ENCODE results near the gene HIGD2B. TPM values are rescaled to one million over a fixed set of nuclear protein-coding genes. Genes with fewer than 3 reads are reported as not detected.
"Not testable (repeated sequence)": the region's sequence is repeated elsewhere in the genome, so short reads cannot be mapped to it uniquely, and the experiment has no call there.

The HIGD2B gene
- total and polyA plus RNA-seq, 5 donors from 2014 or later = 0.16 TPM; not detected in 4

GRCh38 chr15:72727154-72727553, 41.2 kb upstream of the HIGD2B start:
- peaks cover 15% of the 10 kb centered on the region for H3K36me3 ChIP-seq (ENCODE audit: control insufficient read depth, insufficient read depth, low read length)
- DNase-seq (no peak), ATAC-seq (ENCODE audit: low read depth in 2 of 2) (no peak)
- H3K27ac ChIP-seq (ENCODE audit: insufficient read depth, low read length, poor library complexity, severe bottlenecking) = no peak overlapping the region
- no peak overlapping the region for H3K4me3 ChIP-seq (ENCODE audit: low read depth, low read length)
- H3K27me3 Mint-ChIP-seq = no peaks in the 10 kb centered on the region
- H3K4me1 ChIP-seq (ENCODE audit: control insufficient read depth, insufficient read depth, low read length, poor library complexity, severe bottlenecking) = no peaks in the 10 kb centered on the region
- H3K4me3 Mint-ChIP-seq = no peak overlapping the region
- peaks cover 41% of the 10 kb centered on the region for H3K36me3 Mint-ChIP-seq
- H3K4me1 Mint-ChIP-seq = peaks cover 0 to 7% (median 2%) of the 10 kb centered on the region in 4 donors
- H3K9me3 ChIP-seq (ENCODE audit: control insufficient read depth in 2 of 2, low read length in 2 of 2) = no peaks in the 10 kb centered on the region
- no peaks in the 10 kb centered on the region for H3K27me3 ChIP-seq (ENCODE audit: control insufficient read depth, insufficient read depth, low read length)
- H3K27ac Mint-ChIP-seq = no peak overlapping the region
- H3K9me3 Mint-ChIP-seq = no peaks in the 10 kb centered on the region

DNA sequence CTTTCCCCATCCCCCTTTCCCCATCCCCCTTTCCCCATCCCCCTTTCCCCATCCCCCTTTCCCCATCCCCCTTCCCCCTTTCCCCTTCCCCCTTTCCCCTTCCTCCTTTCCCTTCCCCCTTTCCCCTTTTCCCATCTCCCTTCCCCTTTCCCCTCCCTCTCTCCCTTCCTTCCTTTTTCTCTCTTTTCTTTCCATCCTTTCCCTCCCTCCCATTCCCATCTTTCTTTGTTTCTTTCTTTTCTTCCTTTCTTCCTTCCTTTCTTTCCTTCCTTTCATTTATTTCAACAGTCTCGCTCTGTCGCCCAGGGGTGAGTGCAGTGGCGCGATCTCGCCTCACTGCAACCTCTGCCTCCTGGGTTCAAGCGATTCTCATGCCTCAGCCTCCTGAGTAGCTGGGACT, 39.9 kb upstream of the HIGD2B start:
- not testable (repeated sequence) for H3K36me3 ChIP-seq (ENCODE audit: control insufficient read depth, insufficient read depth, low read length); DNase-seq; H3K9me3 ChIP-seq (ENCODE audit: control insufficient read depth in 2 of 2, low read length in 2 of 2); ATAC-seq (ENCODE audit: low read depth in 2 of 2); H3K27ac Mint-ChIP-seq; H3K27me3 ChIP-seq (ENCODE audit: control insufficient read depth, insufficient read depth, low read length); H3K27me3 Mint-ChIP-seq; H3K4me1 ChIP-seq (ENCODE audit: control insufficient read depth, insufficient read depth, low read length, poor library complexity, severe bottlenecking); H3K4me3 Mint-ChIP-seq; H3K27ac ChIP-seq (ENCODE audit: insufficient read depth, low read length, poor library complexity, severe bottlenecking); H3K4me1 Mint-ChIP-seq; H3K9me3 Mint-ChIP-seq; H3K4me3 ChIP-seq (ENCODE audit: low read depth, low read length)
- peaks cover 31% of the 10 kb centered on the region for H3K36me3 Mint-ChIP-seq

- H3K27ac Mint-ChIP-seq = no peak overlapping the region
- no peak overlapping the region for H3K27ac ChIP-seq (ENCODE audit: insufficient read depth, low read length, poor library complexity, severe bottlenecking)
- no peak overlapping the region for H3K4me3 Mint-ChIP-seq
- H3K4me1 ChIP-seq (ENCODE audit: control insufficient read depth, insufficient read depth, low read length, poor library complexity, severe bottlenecking) = no peaks in the 10 kb centered on the region
- H3K9me3 Mint-ChIP-seq = no peaks in the 10 kb centered on the region
- no peak for ATAC-seq (ENCODE audit: low read depth in 2 of 2)
- no peaks in the 10 kb centered on the region for H3K9me3 ChIP-seq (ENCODE audit: control insufficient read depth in 2 of 2, low read length in 2 of 2)
- H3K4me1 Mint-ChIP-seq = peaks cover 0 to 3% (median under 1%) of the 10 kb centered on the region in 4 donors
- H3K4me3 ChIP-seq (ENCODE audit: low read depth, low read length) = no peak overlapping the region
- H3K27me3 Mint-ChIP-seq = no peaks in the 10 kb centered on the region
- no peaks in the 10 kb centered on the region for H3K27me3 ChIP-seq (ENCODE audit: control insufficient read depth, insufficient read depth, low read length)
- DNase-seq = no peak
- H3K36me3 Mint-ChIP-seq = peaks cover 28% of the 10 kb centered on the region
- no peaks in the 10 kb centered on the region for H3K36me3 ChIP-seq (ENCODE audit: control insufficient read depth, insufficient read depth, low read length)
Measured at GRCh38 chr15:72725446-72725845, 39.5 kb upstream of the HIGD2B start.

DNA sequence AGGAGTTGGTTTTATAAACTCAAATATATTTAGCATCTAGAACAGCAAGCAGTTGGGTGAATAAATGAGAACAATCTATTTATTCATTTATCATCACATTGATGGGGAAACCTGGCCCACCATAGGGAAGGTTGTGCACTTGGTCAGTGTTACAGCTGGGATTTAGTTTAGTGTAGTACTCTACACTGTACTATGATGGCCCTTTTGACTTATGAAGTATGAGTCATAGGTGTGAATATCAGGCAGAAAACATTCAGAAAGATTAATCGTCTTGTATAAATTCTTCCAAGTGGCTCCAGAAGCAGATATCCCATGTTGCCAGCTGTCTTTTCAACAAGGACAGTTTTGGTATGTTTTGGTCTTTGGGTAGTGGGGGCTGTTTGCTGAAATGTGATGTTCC, 38.0 kb upstream of the HIGD2B start:
- Mint-ChIP-seq H3K27me3 (no peaks in the 10 kb centered on the region), H3K4me3 (no peak overlapping the region), H3K36me3 (peaks cover 31% of the 10 kb centered on the region), H3K9me3 (no peaks in the 10 kb centered on the region), H3K27ac (no peak overlapping the region), H3K4me1 (peaks cover 0 to 3% (median under 1%) of the 10 kb centered on the region in 4 donors)
- ATAC-seq (ENCODE audit: low read depth in 2 of 2) (no peak), DNase-seq (no peak)
- no peaks in the 10 kb centered on the region for H3K27me3 ChIP-seq (ENCODE audit: control insufficient read depth, insufficient read depth, low read length)
- H3K4me1 ChIP-seq (ENCODE audit: control insufficient read depth, insufficient read depth, low read length, poor library complexity, severe bottlenecking) = no peaks in the 10 kb centered on the region
- H3K4me3 ChIP-seq (ENCODE audit: low read depth, low read length) = no peak overlapping the region
- no peak overlapping the region for H3K27ac ChIP-seq (ENCODE audit: insufficient read depth, low read length, poor library complexity, severe bottlenecking)
- H3K9me3 ChIP-seq (ENCODE audit: control insufficient read depth in 2 of 2, low read length in 2 of 2) = no peaks in the 10 kb centered on the region
- H3K36me3 ChIP-seq (ENCODE audit: control insufficient read depth, insufficient read depth, low read length) = no peaks in the 10 kb centered on the region

- H3K36me3 ChIP-seq (ENCODE audit: control insufficient read depth, insufficient read depth, low read length) = peaks cover 3% of the 10 kb centered on the region
Measured at GRCh38 chr15:72722071-72722696, 36.2 kb upstream of the HIGD2B start.

GRCh38 chr15:72708551-72709303, 22.7 kb upstream of the HIGD2B start:
- not testable (repeated sequence) for H3K27me3 Mint-ChIP-seq; H3K4me3 Mint-ChIP-seq; H3K9me3 ChIP-seq (ENCODE audit: control insufficient read depth in 2 of 2, low read length in 2 of 2); H3K4me1 ChIP-seq (ENCODE audit: control insufficient read depth, insufficient read depth, low read length, poor library complexity, severe bottlenecking); ATAC-seq (ENCODE audit: low read depth in 2 of 2); H3K9me3 Mint-ChIP-seq; H3K27ac ChIP-seq (ENCODE audit: insufficient read depth, low read length, poor library complexity, severe bottlenecking); H3K27me3 ChIP-seq (ENCODE audit: control insufficient read depth, insufficient read depth, low read length); H3K27ac Mint-ChIP-seq; DNase-seq; H3K4me1 Mint-ChIP-seq; H3K4me3 ChIP-seq (ENCODE audit: low read depth, low read length)
- H3K36me3 Mint-ChIP-seq = peaks cover 15% of the 10 kb centered on the region
- H3K36me3 ChIP-seq (ENCODE audit: control insufficient read depth, insufficient read depth, low read length) = peaks cover 11% of the 10 kb centered on the region

More at GRCh38 chr15:72722071-72722696, 36.2 kb upstream of the HIGD2B start:
- H3K4me3 ChIP-seq (ENCODE audit: low read depth, low read length) = no peak overlapping the region
- peak overlapping the region in 1 of 3 donors; percentile 23 for H3K27ac Mint-ChIP-seq
- H3K4me3 Mint-ChIP-seq = peak overlapping the region in 1 of 4 donors; percentile 17
- no peak overlapping the region for H3K27ac ChIP-seq (ENCODE audit: insufficient read depth, low read length, poor library complexity, severe bottlenecking)
- no peaks in the 10 kb centered on the region for H3K27me3 Mint-ChIP-seq
- ATAC-seq (ENCODE audit: low read depth in 2 of 2) = peak in 1 of 2 donors; percentile 44
- peaks cover 41% of the 10 kb centered on the region for H3K36me3 Mint-ChIP-seq
- H3K4me1 ChIP-seq (ENCODE audit: control insufficient read depth, insufficient read depth, low read length, poor library complexity, severe bottlenecking) = no peaks in the 10 kb centered on the region
- no peaks in the 10 kb centered on the region for H3K9me3 ChIP-seq (ENCODE audit: control insufficient read depth in 2 of 2, low read length in 2 of 2)
- H3K27me3 ChIP-seq (ENCODE audit: control insufficient read depth, insufficient read depth, low read length) = no peaks in the 10 kb centered on the region
- DNase-seq = peak; percentile 40 to 76 (median 47)
- peaks cover 0 to 3% (median under 1%) of the 10 kb centered on the region in 4 donors for H3K4me1 Mint-ChIP-seq
- H3K9me3 Mint-ChIP-seq = no peaks in the 10 kb centered on the region

- Mint-ChIP-seq H3K4me1 (peaks cover 0 to 12% (median 2%) of the 10 kb centered on the region in 4 donors), H3K4me3 (no peak overlapping the region), H3K27me3 (no peaks in the 10 kb centered on the region), H3K27ac (no peak overlapping the region), H3K36me3 (peaks cover 7% of the 10 kb centered on the region), H3K9me3 (no peaks in the 10 kb centered on the region)
- H3K36me3 ChIP-seq (ENCODE audit: control insufficient read depth, insufficient read depth, low read length) = peaks cover 4% of the 10 kb centered on the region
- no peak overlapping the region for H3K4me3 ChIP-seq (ENCODE audit: low read depth, low read length)
- H3K4me1 ChIP-seq (ENCODE audit: control insufficient read depth, insufficient read depth, low read length, poor library complexity, severe bottlenecking) = no peaks in the 10 kb centered on the region
- ATAC-seq (ENCODE audit: low read depth in 2 of 2) = no peak
- H3K27ac ChIP-seq (ENCODE audit: insufficient read depth, low read length, poor library complexity, severe bottlenecking) = no peak overlapping the region
- DNase-seq = no peak
- H3K27me3 ChIP-seq (ENCODE audit: control insufficient read depth, insufficient read depth, low read length) = no peaks in the 10 kb centered on the region
- H3K9me3 ChIP-seq (ENCODE audit: control insufficient read depth in 2 of 2, low read length in 2 of 2) = no peaks in the 10 kb centered on the region
Measured at GRCh38 chr15:72706266-72706665, 20.3 kb upstream of the HIGD2B start.
